Fibroblast of villous mesenchyme (primary cell): ENCODE results near the gene TPPP3. TPM values are rescaled to one million over a fixed set of nuclear protein-coding genes. Genes with fewer than 3 reads are reported as not detected.
"Not testable (repeated sequence)": the region's sequence is repeated elsewhere in the genome, so short reads cannot be mapped to it uniquely, and the experiment has no call there.

Experiments used
- DNase-seq: peaks from one replicate; pipeline ENCODE4 v3.0.0-alpha.2; 2010; ENCODE audit warnings: low read depth
- H3K4me3 ChIP-seq: 2 replicates; pipeline ENCODE4 v1.5.1; 2011; ENCODE audit warnings: low read depth, mild to moderate bottlenecking, low read length
- total RNA-seq: library from RNA; depleted of rRNA; stranded (reverse); fragments of >200 nt; gene quantifications from 2 replicates; pipeline ENCODE4 v1.2.3, GENCODE V29; 2012
- TF ChIP-seq, protein P1 (sequence below): IDR thresholded peaks from 2 replicates; pipeline ENCODE4 v1.5.1; 2012; ENCODE audit warnings: low read depth, mild to moderate bottlenecking, low read length; ENCODE audit not compliant: insufficient read depth

The TPPP3 gene
- total RNA-seq, 1 donor: 0.86 TPM

DNA sequence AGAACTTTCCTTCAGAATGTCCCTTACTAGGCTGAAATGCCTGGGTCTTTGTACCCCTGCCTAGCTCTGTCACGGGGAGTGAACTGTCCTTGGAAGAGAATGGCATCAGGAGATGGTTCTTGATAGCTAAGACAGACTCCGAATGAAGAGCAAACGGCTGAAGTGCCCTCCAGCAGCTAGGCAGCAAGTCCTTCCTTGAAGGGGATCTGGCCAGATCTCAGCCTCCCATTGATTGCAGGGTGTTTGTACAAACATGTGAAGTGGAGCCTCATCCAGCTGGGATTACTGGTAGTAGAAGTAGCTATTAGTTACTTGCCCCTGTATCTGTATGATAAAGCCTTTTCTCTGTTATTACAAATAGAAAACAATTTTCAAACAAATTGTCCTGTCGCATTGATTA, 35.7 kb downstream of the TPPP3 start:
- TF ChIP-seq, protein P1, sequence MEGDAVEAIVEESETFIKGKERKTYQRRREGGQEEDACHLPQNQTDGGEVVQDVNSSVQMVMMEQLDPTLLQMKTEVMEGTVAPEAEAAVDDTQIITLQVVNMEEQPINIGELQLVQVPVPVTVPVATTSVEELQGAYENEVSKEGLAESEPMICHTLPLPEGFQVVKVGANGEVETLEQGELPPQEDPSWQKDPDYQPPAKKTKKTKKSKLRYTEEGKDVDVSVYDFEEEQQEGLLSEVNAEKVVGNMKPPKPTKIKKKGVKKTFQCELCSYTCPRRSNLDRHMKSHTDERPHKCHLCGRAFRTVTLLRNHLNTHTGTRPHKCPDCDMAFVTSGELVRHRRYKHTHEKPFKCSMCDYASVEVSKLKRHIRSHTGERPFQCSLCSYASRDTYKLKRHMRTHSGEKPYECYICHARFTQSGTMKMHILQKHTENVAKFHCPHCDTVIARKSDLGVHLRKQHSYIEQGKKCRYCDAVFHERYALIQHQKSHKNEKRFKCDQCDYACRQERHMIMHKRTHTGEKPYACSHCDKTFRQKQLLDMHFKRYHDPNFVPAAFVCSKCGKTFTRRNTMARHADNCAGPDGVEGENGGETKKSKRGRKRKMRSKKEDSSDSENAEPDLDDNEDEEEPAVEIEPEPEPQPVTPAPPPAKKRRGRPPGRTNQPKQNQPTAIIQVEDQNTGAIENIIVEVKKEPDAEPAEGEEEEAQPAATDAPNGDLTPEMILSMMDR: no peak
- DNase-seq: no peak
- no peak overlapping the region for H3K4me3 ChIP-seq

DNA sequence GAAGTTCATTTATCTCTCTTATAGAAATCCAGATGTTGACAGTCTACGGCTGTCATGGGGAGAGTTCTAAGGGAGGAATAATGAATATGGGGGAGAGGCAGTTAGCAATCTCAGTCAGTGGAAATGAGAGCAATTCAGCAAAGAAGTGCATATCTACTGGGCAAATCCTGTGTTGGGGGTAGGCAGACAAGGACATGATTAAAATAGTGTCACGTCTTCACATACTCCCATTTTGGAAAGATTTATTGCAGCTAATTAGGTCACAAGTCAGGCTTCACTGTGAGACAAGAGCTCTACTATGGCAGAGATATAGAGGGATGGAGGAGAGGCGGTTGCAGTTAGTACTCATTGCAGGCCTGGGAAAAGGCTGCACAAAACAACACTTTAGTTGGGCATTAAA, 36.9 kb downstream of the TPPP3 start:
- TF ChIP-seq, protein P1: no peak
- no peak overlapping the region for H3K4me3 ChIP-seq
- no peak for DNase-seq

DNA sequence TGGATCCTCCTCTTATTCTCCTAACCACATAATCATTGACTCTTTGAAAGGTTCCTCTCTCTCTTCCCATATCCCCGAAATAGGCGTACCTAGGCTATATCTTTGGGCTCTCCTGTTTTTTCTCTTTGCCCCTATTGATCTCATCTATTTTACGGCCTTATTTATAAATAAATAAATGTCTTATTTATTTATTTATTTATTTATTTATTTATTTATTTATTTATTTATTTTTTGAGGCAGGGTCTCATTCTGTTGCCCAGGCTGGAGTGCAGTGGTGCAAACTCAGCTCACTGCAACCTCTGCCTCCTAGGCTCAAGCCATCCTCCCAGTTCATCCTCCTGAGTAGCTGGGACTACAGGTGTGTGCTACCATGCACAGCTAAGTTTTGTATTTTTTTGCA, 40.8 kb downstream of the TPPP3 start:
- H3K4me3 ChIP-seq, DNase-seq: not testable (repeated sequence)

GRCh38 chr16:67350324-67350723, 43.0 kb downstream of the TPPP3 start:
- TF ChIP-seq, protein P1: no peak
- no peak overlapping the region for H3K4me3 ChIP-seq
- DNase-seq: no peak

DNA sequence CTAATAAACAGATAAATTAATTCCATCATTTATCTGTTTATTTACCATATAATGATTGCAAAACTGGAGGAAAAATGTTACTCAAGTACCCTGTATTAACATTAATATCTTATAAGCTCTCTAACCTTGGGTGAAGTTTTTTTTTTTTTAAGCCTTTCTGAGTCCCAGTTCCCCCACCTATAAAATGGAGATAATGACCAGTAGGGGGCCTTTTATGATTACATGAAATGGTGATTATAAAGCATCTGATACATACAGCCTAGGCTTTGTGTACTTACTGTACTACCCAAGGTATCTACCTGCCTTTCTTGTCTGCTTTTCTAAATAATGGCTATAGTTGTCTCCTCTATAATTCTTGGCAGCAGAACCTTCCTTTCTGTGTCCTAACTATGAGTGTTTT, 44.1 kb downstream of the TPPP3 start:
- TF ChIP-seq, protein P1: peak; percentile 50
- H3K4me3 ChIP-seq: no peak overlapping the region
- DNase-seq: peak; percentile 38

- H3K4me3 ChIP-seq: no peak overlapping the region
- TF ChIP-seq, protein P1: no peak
- DNase-seq: no peak
These were observed 47.0 kb downstream of the TPPP3 start for GRCh38 chr16:67346341-67346740.

DNA sequence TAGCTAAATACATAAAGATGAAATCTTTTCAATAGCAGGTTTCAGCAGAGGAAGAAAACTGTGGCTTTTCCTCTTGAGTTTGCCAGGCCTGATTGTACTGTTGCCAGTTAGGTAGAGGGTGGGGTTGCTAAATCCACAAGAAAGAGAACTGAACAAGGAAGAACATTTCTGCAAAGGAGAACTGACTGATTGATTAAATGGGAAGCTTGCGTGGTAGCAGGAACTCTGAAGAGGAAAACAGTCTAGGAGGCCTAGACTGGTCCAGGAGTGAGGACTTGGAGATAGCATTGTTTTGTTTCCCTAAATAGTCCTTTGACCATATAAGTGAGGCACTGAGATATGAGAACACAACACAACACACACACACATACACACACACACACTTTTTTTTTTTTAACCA, 47.9 kb downstream of the TPPP3 start:
- TF ChIP-seq, protein P1: no peak
- no peak overlapping the region for H3K4me3 ChIP-seq
- DNase-seq: no peak
